Adipocyte (in vitro differentiated cells): ENCODE measurements around the gene EMD.

Experiments used
- DNase-seq: peaks from one replicate; pipeline ENCODE4 v3.0.0-alpha.2; 2015; ENCODE audit warnings: low read depth
- H3K27me3 ChIP-seq: replicated peaks from 2 replicates; pipeline ENCODE4 v1.7.0; 2013; ENCODE audit warnings: mild to moderate bottlenecking, low read length, moderate library complexity; ENCODE audit not compliant: control insufficient read depth, insufficient read depth
- H3K36me3 ChIP-seq: 2 replicates; pipeline ENCODE4 v1.7.0; 2013; ENCODE audit warnings: low read length, mild to moderate bottlenecking, moderate library complexity; ENCODE audit not compliant: control insufficient read depth, insufficient read depth, severe bottlenecking
- H3K4me1 ChIP-seq: 2 replicates; pipeline ENCODE4 v1.7.0; 2013; ENCODE audit warnings: mild to moderate bottlenecking, low read length, moderate library complexity; ENCODE audit not compliant: control insufficient read depth, insufficient read depth
- H3K4me3 ChIP-seq: 2 replicates; pipeline ENCODE4 v1.7.0; 2013; ENCODE audit warnings: mild to moderate bottlenecking, low read length, moderate library complexity
- H3K9ac ChIP-seq: 2 replicates; pipeline ENCODE4 v1.7.0; 2013; ENCODE audit warnings: mild to moderate bottlenecking, low read length, moderate library complexity
- H3K9me3 ChIP-seq: 2 replicates; pipeline ENCODE4 v1.7.0; 2013; ENCODE audit warnings: mild to moderate bottlenecking, low read length, moderate library complexity; ENCODE audit not compliant: control insufficient read depth

Gene EMD

DNA sequence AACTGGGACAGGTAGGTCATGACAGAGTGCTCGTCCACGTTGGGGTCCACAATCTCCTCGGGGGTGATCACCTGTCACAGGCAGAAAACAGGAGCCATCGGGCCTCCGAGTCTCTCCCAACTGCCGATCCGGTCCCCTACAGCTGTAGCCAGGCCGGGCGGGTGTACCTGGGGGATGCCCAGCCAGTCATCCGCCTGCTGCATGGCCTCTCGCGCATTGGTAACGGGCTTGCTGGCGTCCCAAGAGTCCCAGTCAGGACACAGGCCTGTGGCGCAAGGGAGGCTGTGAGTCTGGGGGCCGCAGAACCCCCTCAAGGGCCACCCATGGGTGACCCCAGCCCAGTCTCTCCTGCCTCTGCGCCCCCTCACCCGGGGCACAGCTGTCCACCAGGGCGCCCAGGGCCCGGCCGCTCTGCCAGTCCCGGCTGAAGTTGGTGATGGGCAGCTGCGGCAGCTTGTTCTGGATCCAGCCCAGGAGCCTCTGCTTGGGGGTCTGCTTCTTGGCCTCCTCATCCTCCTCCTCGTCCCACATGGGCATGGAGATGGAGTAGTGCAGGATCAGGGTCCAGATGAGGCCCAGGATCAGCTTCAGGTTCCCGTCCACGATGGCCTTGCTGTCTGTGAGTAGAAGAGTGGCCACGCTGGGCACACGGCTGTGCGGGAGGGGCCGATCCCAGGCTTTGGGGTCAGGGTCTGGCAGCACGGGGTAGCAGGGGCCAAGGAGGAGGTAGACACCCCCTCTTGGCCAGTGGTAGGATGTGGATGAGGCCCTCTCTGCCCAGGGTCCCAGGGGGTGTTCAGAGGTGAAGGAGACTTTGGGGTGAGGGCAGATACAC, 11.4 kb upstream of the EMD start:
- Histone ChIP-seq H3K36me3 (peaks cover 44% of the 10 kb centered on the region), H3K4me1 (peaks cover 10% of the 10 kb centered on the region), H3K27me3 (no peaks in the 10 kb centered on the region), H3K9me3 (no peaks in the 10 kb centered on the region), H3K4me3 (peak overlapping the region; percentile 78), H3K9ac (peak overlapping the region; percentile 91)
- DNase-seq: no peak

DNA sequence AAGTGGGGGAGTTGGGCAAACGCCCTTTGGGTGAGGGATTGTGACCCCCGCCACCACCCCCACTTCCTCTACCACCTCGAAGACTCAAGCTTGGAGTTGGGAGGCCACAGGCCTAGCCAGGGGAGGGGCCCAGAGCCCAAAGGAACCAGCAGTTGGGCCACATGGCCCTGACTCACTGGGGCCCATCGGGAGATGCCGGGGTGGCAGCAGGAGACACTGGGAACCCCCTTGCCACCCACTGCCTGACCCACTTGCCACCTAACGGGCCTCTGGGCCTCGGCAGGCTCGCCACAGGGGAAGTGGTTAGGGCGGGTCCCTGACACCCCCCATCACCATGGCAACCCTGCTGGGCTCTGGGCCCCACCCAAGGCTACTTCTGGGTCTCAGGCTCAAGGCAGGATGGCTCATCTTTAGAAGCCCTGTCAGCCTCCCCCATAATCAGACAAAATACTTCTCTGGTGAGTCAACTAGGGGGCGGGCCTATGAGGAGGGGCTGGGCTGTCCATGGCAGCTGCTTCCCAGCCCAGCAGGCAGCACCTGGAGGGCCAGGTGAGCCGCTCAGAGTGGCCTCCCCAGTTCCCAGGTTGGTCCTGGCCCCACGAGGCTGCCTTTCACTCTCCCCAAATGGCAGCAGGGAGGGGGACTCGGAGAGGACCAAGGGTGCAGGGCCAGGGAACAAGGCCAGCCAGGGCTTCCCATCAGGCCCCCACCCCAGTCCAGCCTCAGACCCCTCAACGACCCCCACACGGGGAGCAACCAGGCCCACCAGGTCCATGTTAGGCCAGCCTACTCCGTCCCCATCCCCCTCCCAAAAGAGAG, 10.3 kb upstream of the EMD start:
- Histone ChIP-seq H3K4me3 (peak overlapping the region; percentile 78), H3K27me3 (no peaks in the 10 kb centered on the region), H3K9me3 (no peaks in the 10 kb centered on the region), H3K36me3 (peaks cover 36% of the 10 kb centered on the region), H3K9ac (peak overlapping the region; percentile 91), H3K4me1 (peaks cover 14% of the 10 kb centered on the region)
- peak; percentile 86 for DNase-seq

DNA sequence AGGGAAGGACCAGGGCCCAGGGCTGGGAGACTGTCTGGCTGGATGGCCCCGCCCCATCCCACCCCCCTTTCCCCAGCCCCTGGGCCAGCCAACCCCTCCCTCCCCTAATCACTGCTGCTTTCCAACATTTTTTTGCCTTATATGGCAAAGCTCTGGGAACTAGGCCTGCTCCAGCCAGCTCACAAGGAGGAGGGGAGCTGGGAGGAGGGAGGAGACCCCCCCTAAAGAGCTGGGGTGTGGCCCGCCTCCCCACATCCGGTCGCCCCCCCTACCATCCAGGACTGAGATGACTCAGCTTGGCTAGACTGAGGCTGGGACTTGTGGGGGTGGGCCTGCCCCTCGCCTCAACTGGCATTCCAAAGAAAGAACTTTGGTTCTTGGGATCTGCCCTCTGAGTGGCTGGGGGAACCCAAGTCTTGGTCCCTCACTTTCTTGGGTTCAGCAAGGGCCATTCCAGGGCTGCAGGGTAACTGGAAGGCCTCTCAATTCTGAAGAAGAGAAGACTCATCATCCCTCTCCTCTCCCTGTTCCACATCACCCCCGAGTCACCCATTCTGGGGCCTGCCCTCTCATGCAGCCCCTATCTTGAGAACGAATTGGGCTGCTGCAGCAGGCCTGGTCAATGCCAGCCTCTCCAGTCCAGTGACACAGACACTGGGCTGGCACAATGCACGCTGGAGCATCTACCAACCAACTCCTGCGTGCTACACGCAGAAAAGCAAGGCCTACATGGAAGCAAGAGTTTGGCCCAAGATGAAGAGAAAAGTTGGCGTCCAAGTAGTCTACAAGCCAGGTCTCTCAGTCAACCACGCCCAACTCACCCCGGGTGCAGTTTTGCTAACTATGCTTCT, 9.4 kb upstream of the EMD start:
- H3K9me3 ChIP-seq: no peaks in the 10 kb centered on the region
- H3K36me3 ChIP-seq: peaks cover 28% of the 10 kb centered on the region
- no peaks in the 10 kb centered on the region for H3K27me3 ChIP-seq

DNA sequence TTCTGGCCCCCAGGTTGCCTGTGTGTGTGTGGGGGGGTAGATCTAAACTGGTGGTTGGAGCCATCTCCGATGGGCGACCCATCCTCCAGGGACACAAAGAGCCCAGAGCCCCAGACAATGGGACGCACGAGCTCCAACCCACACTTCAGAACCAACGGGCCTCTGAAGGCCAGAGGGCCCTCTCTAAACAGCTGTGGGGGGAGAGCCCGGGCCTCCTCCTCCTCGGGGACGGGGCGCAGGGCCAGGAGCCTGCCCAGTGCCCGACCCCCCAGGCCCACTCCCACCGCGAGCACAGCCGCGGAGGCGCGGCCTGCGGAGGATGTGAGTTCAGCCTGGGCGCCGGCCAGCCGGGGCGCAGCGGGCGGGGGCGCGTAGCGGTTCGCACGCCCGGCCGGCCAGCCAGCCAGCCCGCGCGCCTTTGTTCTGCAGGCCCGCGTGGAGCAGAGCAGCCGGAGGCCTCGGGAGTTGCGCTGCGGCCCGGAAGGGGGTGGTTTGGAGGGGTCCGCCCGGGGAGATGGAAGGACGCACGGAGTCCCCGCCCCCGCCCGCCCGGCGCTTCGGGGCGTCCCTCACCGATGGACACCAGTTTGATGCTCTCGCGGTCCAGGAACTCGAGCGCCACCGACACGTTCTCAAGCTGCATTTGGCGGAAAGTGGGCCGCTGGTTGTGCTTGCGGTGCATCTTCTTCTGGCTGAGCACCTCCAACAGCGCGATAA, 8.6 kb upstream of the EMD start:
- peak; percentile 44 for DNase-seq
- Histone ChIP-seq H3K27me3 (no peaks in the 10 kb centered on the region), H3K9ac (peak overlapping the region; percentile 99), H3K36me3 (peaks cover 21% of the 10 kb centered on the region), H3K4me3 (peak overlapping the region; percentile 91), H3K4me1 (peaks cover 16% of the 10 kb centered on the region), H3K9me3 (no peaks in the 10 kb centered on the region)

More for the DNA sequence above, 9.4 kb upstream of the EMD start:
- Histone ChIP-seq H3K4me3 (peak overlapping the region; percentile 91), H3K9ac (peak overlapping the region; percentile 99), H3K4me1 (peaks cover 16% of the 10 kb centered on the region)
- DNase-seq: peak; percentile 91

DNA sequence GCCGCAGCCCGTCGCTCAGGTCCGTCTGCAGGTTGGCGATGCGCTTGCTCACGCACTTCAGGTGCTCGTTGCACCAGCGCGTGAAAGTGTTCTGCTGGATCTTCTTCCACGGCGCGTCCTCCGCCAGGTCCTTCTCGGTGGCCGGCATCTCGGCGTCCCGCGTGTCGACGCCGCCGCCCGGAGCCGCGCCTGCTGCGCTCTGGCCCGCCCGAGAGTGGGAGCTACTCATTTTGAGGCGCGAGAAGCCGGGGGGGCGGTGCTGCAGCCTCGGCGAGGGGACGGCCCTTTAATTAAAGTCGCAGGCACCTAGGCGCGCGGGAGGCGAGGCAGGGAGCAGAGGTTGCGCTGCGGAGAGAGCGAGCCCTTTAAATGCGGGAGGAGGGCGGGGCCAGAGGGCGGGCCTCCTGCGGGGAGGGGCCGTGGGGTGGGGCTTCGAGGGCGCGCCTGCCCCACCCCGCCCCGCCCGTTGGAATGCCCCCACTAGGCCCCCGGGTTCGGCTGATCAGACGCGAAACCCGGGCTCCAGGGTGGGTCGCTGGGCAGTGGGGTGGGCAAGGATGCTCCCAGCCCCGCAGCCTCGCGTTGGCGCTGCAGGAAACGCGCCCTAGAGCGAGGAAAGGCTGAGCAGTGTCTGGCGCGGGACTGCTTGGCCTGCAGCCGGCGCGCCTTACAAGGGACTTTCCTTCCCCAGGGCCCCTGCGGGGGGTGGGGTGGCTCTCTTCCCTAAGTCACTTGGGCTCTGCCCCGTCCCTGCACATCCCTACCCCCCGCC, 7.9 kb upstream of the EMD start:
- peak; percentile 95 for DNase-seq
- peak overlapping the region; percentile 91 for H3K4me3 ChIP-seq
- peaks cover 16% of the 10 kb centered on the region for H3K4me1 ChIP-seq
- H3K9me3 ChIP-seq: no peaks in the 10 kb centered on the region
- H3K9ac ChIP-seq: peak overlapping the region; percentile 99
- H3K27me3 ChIP-seq: no peaks in the 10 kb centered on the region
- peaks cover 14% of the 10 kb centered on the region for H3K36me3 ChIP-seq

DNA sequence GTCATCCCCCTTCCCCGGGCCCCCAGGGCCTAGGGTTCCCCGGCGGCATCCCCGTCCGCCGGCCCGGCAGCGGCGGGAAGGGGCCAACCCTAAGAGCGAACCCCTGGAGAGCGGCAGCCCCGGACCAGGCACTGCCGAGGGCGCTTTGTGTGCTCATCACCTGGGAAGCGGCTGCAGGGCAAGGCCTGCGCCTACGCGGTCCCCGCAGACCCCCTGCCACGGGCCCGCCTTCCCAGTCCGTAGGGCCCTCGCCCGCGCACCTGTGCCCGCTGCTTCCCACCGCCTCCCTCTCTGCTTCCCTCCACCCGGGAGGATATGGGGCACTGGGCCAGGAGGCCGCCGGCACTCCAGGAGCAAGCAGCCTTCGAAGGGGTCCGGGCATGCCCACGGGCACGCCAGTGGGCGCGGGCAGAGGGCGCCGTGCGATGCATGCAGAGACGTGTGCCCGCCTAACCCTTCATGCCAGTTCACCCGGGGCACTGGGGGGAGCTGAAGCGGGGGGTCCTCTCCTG, 7.2 kb upstream of the EMD start:
- peaks cover 8% of the 10 kb centered on the region for H3K36me3 ChIP-seq
- peaks cover 14% of the 10 kb centered on the region for H3K4me1 ChIP-seq
- H3K9me3 ChIP-seq: no peaks in the 10 kb centered on the region
- no peaks in the 10 kb centered on the region for H3K27me3 ChIP-seq
- peak overlapping the region; percentile 73 for H3K4me3 ChIP-seq
- H3K9ac ChIP-seq: peak overlapping the region; percentile 79
- no peak for DNase-seq

DNA sequence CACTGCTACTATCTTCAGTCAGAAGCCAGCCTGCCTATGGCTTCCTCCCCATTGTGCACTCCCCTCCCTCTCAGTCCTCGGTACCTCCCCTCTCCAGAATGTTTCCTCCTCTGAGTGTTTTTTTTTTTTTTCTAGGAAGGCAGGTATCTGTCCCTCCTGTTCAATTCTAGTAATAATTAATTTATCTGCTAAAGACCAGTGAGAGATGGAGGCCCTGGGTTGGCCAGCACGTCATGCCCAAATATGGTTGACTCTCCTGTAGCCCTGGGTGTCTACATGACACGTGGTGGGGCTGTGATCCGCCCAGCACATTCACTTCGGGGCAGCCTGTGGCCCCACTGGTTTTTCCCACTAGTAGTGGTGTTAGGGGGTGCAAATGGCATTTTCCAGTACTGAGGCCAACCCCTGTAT, 6.5 kb upstream of the EMD start:
- DNase-seq: peak; percentile 41
- Histone ChIP-seq H3K9ac (peak overlapping the region; percentile 79), H3K27me3 (no peaks in the 10 kb centered on the region), H3K9me3 (no peaks in the 10 kb centered on the region), H3K4me1 (peaks cover 10% of the 10 kb centered on the region), H3K4me3 (no peak overlapping the region), H3K36me3 (peaks cover under 1% of the 10 kb centered on the region)

DNA sequence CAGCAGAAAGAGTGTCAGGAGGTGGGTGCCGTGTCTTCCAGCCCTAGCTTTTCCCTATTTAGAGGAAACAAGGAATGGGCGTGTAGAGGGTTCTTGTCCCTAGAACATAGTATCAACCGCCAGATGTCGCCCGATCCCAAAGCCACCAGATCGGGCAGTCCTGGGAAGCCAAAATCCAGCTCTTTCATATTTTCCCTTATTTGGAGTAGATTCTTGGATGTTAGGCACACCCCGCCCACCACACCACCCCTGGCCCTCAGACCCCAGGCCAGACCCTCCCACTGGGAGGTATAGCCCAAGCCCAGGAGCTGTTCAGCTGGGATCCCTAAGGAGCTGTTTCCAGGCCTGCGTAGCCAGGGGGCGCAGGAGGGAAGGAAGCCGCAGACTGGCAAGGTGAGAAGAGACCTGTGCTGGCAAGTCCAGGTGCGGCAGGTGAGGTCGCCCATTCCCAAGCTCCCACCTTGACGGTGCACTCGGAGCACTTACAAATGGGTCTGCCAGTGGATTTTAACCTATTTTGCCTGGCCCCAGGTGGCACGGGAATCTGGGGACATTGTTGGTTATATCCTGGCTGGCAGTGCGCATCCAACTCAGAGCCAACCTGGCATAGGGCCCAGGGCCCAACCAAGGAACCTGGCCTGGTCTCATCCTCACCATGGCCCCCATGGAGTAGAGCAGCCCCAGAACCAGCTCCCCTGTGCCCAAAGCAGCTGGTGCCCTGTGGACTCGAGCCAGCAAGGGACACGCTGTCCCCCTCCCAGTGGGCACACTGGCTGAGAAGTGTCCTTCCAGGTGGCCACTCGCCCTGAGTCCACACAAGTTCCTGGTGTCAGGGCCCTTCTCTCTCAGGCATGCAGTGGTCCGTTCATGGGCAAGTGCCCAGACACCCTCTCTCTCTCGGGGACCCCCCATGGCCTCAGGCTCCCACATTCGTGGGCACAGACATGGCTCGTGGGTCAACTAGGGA, 5.5 kb upstream of the EMD start:
- Histone ChIP-seq H3K27me3 (no peaks in the 10 kb centered on the region), H3K4me3 (peak overlapping the region; percentile 73), H3K4me1 (peaks cover 13% of the 10 kb centered on the region), H3K9me3 (no peaks in the 10 kb centered on the region), H3K9ac (peak overlapping the region; percentile 71), H3K36me3 (no peaks in the 10 kb centered on the region)
- DNase-seq: peak; percentile 84
